GM23338 (cell line): ENCODE measurements around the gene TFEB. TPM values are rescaled to one million over a fixed set of nuclear protein-coding genes. Genes with fewer than 3 reads are reported as not detected.

Experiments used
- ATAC-seq: fragments of 200-7000 bp; cut with Tn5 transposase; 3 replicates; pipeline ENCODE4 v1.9.1; 2020
- DNase-seq: peaks from one replicate; pipeline ENCODE4 v3.0.0-alpha.2; 2015; ENCODE audit warnings: low spot score
- H2AFZ ChIP-seq: fragments of 200-600 bp; sonication (generic); 2 replicates; pipeline ENCODE4 v1.8.0; 2016; ENCODE audit warnings: antibody characterized with exemption, mild to moderate bottlenecking, moderate library complexity
- H3F3A ChIP-seq: fragments of 200-600 bp; sonication (generic); replicated peaks from 2 replicates; pipeline ENCODE4 v1.8.0; 2017; ENCODE audit warnings: antibody characterized with exemption, mixed run types, low read depth
- H3K27ac ChIP-seq: fragments of 200-600 bp; sonication (generic); 2 replicates; pipeline ENCODE4 v1.6.1; 2016; ENCODE audit warnings: low read depth
- H3K27me3 ChIP-seq: fragments of 200-600 bp; sonication (generic); 2 replicates; pipeline ENCODE4 v1.8.0; 2016; ENCODE audit warnings: mild to moderate bottlenecking, mixed run types, moderate library complexity; ENCODE audit not compliant: insufficient read depth
- H3K36me3 ChIP-seq: fragments of 200-600 bp; sonication (generic); 2 replicates; pipeline ENCODE4 v1.8.0; 2016; ENCODE audit warnings: mild to moderate bottlenecking; ENCODE audit not compliant: insufficient read depth
- H3K4me1 ChIP-seq: fragments of 200-600 bp; sonication (generic); 2 replicates; pipeline ENCODE4 v1.8.0; 2016; ENCODE audit warnings: mild to moderate bottlenecking, moderate library complexity; ENCODE audit not compliant: insufficient read depth
- H3K4me2 ChIP-seq: fragments of 200-600 bp; sonication (generic); 2 replicates; pipeline ENCODE4 v1.7.1; 2017; ENCODE audit warnings: mixed run types
- H3K4me3 ChIP-seq: fragments of 200-600 bp; sonication (generic); 2 replicates; pipeline ENCODE4 v1.6.1; 2016; ENCODE audit warnings: mixed run types
- H3K79me2 ChIP-seq: fragments of 200-600 bp; sonication (generic); replicated peaks from 2 replicates; pipeline ENCODE4 v1.8.0; 2017; ENCODE audit warnings: mild to moderate bottlenecking; ENCODE audit not compliant: insufficient read depth
- H3K9me2 ChIP-seq: fragments of 200-600 bp; sonication (generic); 2 replicates; pipeline ENCODE4 v1.8.0; 2017; ENCODE audit not compliant: insufficient read depth
- H4K20me1 ChIP-seq: fragments of 200-600 bp; sonication (generic); replicated peaks from 2 replicates; pipeline ENCODE4 v1.8.0; 2017; ENCODE audit warnings: mild to moderate bottlenecking; ENCODE audit not compliant: insufficient read depth
- H3K27ac Mint-ChIP-seq: 2 replicates; pipeline ENCODE4 v1.8.0; 2020; ENCODE audit warnings: inconsistent platforms, mild to moderate bottlenecking, moderate library complexity, mixed read lengths
- H3K27me3 Mint-ChIP-seq: 3 replicates; pipeline ENCODE4 v1.8.0; 2022; ENCODE audit warnings: low read depth, mild to moderate bottlenecking, moderate library complexity, mixed read lengths, inconsistent platforms; ENCODE audit not compliant: insufficient read depth, poor library complexity
- H3K36me3 Mint-ChIP-seq: 3 replicates; pipeline ENCODE4 v1.8.0; 2021; ENCODE audit warnings: low read depth, mild to moderate bottlenecking, inconsistent platforms, moderate library complexity, mixed read lengths
- H3K4me1 Mint-ChIP-seq: 3 replicates; pipeline ENCODE4 v1.8.0; 2020; ENCODE audit warnings: mild to moderate bottlenecking, inconsistent platforms, mixed read lengths
- H3K4me3 Mint-ChIP-seq: 3 replicates; pipeline ENCODE4 v1.8.0; 2021; ENCODE audit warnings: moderate library complexity, mild to moderate bottlenecking, inconsistent platforms, mixed read lengths
- H3K9me3 Mint-ChIP-seq: 3 replicates; pipeline ENCODE4 v1.8.0; 2020; ENCODE audit warnings: moderate library complexity, mild to moderate bottlenecking, inconsistent platforms, mixed read lengths
- CREB1 ChIP-seq: fragments of 250-450 bp; sonication (Bioruptor Pico); IDR thresholded peaks from 2 replicates; pipeline ENCODE4 v1.5.0; 2020; ENCODE audit warnings: low read depth, mild to moderate bottlenecking, moderate library complexity
- CTCF ChIP-seq, 2 experiments: fragments of 200-600 bp in 1 of 2; sonication (generic) in 1 of 2; conservative IDR thresholded peaks; 2 replicates each; pipeline versions ENCODE4 v1.5.1 to v1.6.1; 2016 to 2017; ENCODE audit warnings: antibody characterized with exemption in 2 of 2, low read depth in 2 of 2, mild to moderate bottlenecking in 2 of 2, moderate library complexity in 1 of 2
- ETS1 ChIP-seq: IDR thresholded peaks from 2 replicates; pipeline ENCODE4 v1.6.1; 2016; ENCODE audit warnings: antibody characterized with exemption
- EZH2 ChIP-seq: fragments of 200-600 bp; sonication (generic); IDR thresholded peaks from one replicate; pipeline ENCODE4 v1.8.0; 2017; ENCODE audit warnings: antibody characterized with exemption, mild to moderate bottlenecking, low read depth; ENCODE audit not compliant: unreplicated experiment
- EZH2phosphoT487 ChIP-seq: fragments of 200-600 bp; sonication (generic); IDR thresholded peaks from one replicate; pipeline ENCODE4 v1.8.1; 2018; ENCODE audit warnings: antibody characterized with exemption; ENCODE audit not compliant: unreplicated experiment
- JUNB ChIP-seq: IDR thresholded peaks from one replicate; pipeline ENCODE4 v1.6.1; 2016; ENCODE audit warnings: antibody characterized with exemption; ENCODE audit not compliant: unreplicated experiment
- NANOG ChIP-seq: IDR thresholded peaks from 2 replicates; pipeline ENCODE4 v1.6.1; 2016; ENCODE audit warnings: antibody characterized with exemption, borderline replicate concordance
- POLR2AphosphoS5 ChIP-seq: IDR thresholded peaks from 2 replicates; pipeline ENCODE4 v1.6.1; 2016; ENCODE audit warnings: antibody characterized with exemption, low read depth
- REST ChIP-seq: IDR thresholded peaks from one replicate; pipeline ENCODE4 v1.6.1; 2018; ENCODE audit warnings: antibody characterized with exemption; ENCODE audit not compliant: unreplicated experiment
- STAT1 ChIP-seq: IDR thresholded peaks from one replicate; pipeline ENCODE4 v1.6.1; 2016; ENCODE audit warnings: antibody characterized with exemption; ENCODE audit not compliant: unreplicated experiment
- ZNF114 ChIP-seq: fragments of 250-450 bp; sonication (Bioruptor Pico); IDR thresholded peaks from 2 replicates; pipeline ENCODE4 v1.5.0; 2020; ENCODE audit warnings: mild to moderate bottlenecking, moderate library complexity
- ZNF331 ChIP-seq: fragments of 250-450 bp; sonication (Bioruptor Pico); IDR thresholded peaks from 2 replicates; pipeline ENCODE4 v1.5.0; 2020; ENCODE audit warnings: low read depth, mild to moderate bottlenecking, moderate library complexity
- ZNF462 ChIP-seq: fragments of 250-450 bp; sonication (Bioruptor Pico); IDR thresholded peaks from 2 replicates; pipeline ENCODE4 v1.5.0; 2020; ENCODE audit warnings: mild to moderate bottlenecking, moderate library complexity
- polyA plus RNA-seq: library from polyadenylated mRNA; unstranded; fragments of >200 nt; fragmentation: Nextera tagmentation; extraction: Ambion mirVana; gene quantifications from 2 replicates; pipeline ENCODE4 v1.2.1, GENCODE V29; 2016
- total RNA-seq: library from RNA; depleted of rRNA; stranded (reverse); fragments of >200 nt; shearing (Covaris generic); gene quantifications from 2 replicates; pipeline ENCODE4 v1.2.3, GENCODE V29; 2014

TFEB gene
- total and polyA plus RNA-seq, 2 experiments from 2014 or later = 1.3 to 4.3 TPM

GRCh38 chr6:41651962-41652657, 83.3 kb downstream of the TFEB start:
- H4K20me1 ChIP-seq = no peaks in the 10 kb centered on the region; the same call in 1 of the 2 replicates
- H3K9me2 ChIP-seq = no peaks in the 10 kb centered on the region
- H3K27ac Mint-ChIP-seq = no peak overlapping the region
- H3K27ac ChIP-seq = no peak overlapping the region
- H2AFZ ChIP-seq = no peak overlapping the region
- H3K27me3 ChIP-seq = no peaks in the 10 kb centered on the region
- no peaks in the 10 kb centered on the region for H3K79me2 ChIP-seq
- H3K36me3 ChIP-seq = no peaks in the 10 kb centered on the region
- H3K4me1 ChIP-seq = peaks cover 3% of the 10 kb centered on the region; the same call in 1 of the 2 replicates
- DNase-seq (no peak), ATAC-seq (no peak)
- no peak overlapping the region for H3K4me3 ChIP-seq
- peaks cover 11% of the 10 kb centered on the region for H3K27me3 Mint-ChIP-seq
- H3K4me1 Mint-ChIP-seq = peaks cover 23% of the 10 kb centered on the region
- no peak for TF ChIP-seq STAT1
- TF ChIP-seq JUNB = no peak
- no peak for TF ChIP-seq NANOG
- TF ChIP-seq EZH2phosphoT487 = no peak
- no peak for TF ChIP-seq CREB1
- TF ChIP-seq ZNF114 (CRISPR knock-in tag) = no peak
- TF ChIP-seq ZNF462 = no peak
- TF ChIP-seq ETS1 = no peak
- TF ChIP-seq POLR2AphosphoS5 = no peak
- TF ChIP-seq REST = no peak
- TF ChIP-seq EZH2 = no peak
- no peak for TF ChIP-seq CTCF (conservative IDR thresholded peaks at IDR 0.05; ENCODE audit: low read depth in 2 of 2)
- TF ChIP-seq ZNF331 (CRISPR knock-in tag) = no peak
- H3K36me3 Mint-ChIP-seq = peaks cover 41% of the 10 kb centered on the region
- H3F3A ChIP-seq = no peaks in the 10 kb centered on the region
- H3K9me3 Mint-ChIP-seq = no peaks in the 10 kb centered on the region
- H3K4me3 Mint-ChIP-seq = no peak overlapping the region; the same call in 2 of the 3 replicates
- H3K4me2 ChIP-seq = no peak overlapping the region
